ENCODE measurements around the gene PDE6B. TPM values are rescaled to one million over a fixed set of nuclear protein-coding genes. Genes with fewer than 3 reads are reported as not detected.

Gene PDE6B
- total RNA-seq, 1 experiment from 2014 or later = not detected

DNA sequence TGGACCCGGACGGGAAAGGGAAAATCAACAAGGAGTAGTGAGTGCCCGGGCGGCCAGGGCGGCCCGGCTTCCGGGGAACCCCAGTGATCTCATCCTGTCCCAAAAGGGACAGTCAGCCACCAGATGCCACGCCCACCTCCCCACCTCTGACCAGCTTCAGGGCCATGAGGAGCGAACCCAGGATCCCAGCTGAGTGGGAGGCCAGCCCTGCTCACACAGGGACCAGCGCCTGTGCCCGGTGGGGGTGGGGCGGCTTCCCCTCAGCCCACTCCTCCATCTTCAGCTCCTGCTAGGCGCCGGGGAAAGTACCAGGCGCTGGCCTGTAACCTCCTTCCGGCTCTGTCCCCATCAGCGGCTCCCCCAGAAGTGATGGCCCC is 55.2 kb downstream of the PDE6B start:
- ATAC-seq (no peak), DNase-seq (peak; percentile 8)
- Histone ChIP-seq H3K9me3 (ENCODE audit: low read length) (no peaks in the 10 kb centered on the region), H3K27me3 (ENCODE audit: low read length) (no peaks in the 10 kb centered on the region), H3K27ac (ENCODE audit: low read length) (no peak overlapping the region), H3K36me3 (ENCODE audit: low read depth, low read length) (no peaks in the 10 kb centered on the region), H3K4me3 (ENCODE audit: low read length) (peak overlapping the region; percentile 62), H3K4me2 (ENCODE audit: low read length) (peak overlapping the region; percentile 84), H3F3A (ENCODE audit: low read length, unreplicated experiment) (no peaks in the 10 kb centered on the region), H3K4me1 (ENCODE audit: insufficient read depth, low read length) (peaks cover 20% of the 10 kb centered on the region; the same call in 1 of the 2 replicates), H3K9me2 (replicated peaks; ENCODE audit: low read length) (no peaks in the 10 kb centered on the region), H2AFZ (ENCODE audit: low read length) (peak overlapping the region; percentile 66), H3K79me2 (ENCODE audit: low read length) (no peaks in the 10 kb centered on the region), H4K20me1 (ENCODE audit: low read length) (no peaks in the 10 kb centered on the region), H3K9ac (ENCODE audit: low read length) (peak overlapping the region; percentile 60)
- BruUV-seq (replicated peaks) = TSS peak; percentile 37
- TF ChIP-seq EZH2phosphoT487 (IDR thresholded peaks at IDR 0.05; ENCODE audit: borderline replicate concordance, low read length) (no peak), EZH2 (IDR thresholded peaks at IDR 0.05; ENCODE audit: low read length, unreplicated experiment) (no peak)
- TF ChIP-seq, protein P1, sequence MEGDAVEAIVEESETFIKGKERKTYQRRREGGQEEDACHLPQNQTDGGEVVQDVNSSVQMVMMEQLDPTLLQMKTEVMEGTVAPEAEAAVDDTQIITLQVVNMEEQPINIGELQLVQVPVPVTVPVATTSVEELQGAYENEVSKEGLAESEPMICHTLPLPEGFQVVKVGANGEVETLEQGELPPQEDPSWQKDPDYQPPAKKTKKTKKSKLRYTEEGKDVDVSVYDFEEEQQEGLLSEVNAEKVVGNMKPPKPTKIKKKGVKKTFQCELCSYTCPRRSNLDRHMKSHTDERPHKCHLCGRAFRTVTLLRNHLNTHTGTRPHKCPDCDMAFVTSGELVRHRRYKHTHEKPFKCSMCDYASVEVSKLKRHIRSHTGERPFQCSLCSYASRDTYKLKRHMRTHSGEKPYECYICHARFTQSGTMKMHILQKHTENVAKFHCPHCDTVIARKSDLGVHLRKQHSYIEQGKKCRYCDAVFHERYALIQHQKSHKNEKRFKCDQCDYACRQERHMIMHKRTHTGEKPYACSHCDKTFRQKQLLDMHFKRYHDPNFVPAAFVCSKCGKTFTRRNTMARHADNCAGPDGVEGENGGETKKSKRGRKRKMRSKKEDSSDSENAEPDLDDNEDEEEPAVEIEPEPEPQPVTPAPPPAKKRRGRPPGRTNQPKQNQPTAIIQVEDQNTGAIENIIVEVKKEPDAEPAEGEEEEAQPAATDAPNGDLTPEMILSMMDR (conservative IDR thresholded peaks at IDR 0.05; ENCODE audit: low read depth, low read length) = no peak
- intact Hi-C loops (cut with micrococcal nuclease) = no loop called here
- CTCF ChIA-PET = no interaction called here
- POLR2A ChIA-PET (ENCODE audit: unreplicated experiment) = no interaction called here

DNA sequence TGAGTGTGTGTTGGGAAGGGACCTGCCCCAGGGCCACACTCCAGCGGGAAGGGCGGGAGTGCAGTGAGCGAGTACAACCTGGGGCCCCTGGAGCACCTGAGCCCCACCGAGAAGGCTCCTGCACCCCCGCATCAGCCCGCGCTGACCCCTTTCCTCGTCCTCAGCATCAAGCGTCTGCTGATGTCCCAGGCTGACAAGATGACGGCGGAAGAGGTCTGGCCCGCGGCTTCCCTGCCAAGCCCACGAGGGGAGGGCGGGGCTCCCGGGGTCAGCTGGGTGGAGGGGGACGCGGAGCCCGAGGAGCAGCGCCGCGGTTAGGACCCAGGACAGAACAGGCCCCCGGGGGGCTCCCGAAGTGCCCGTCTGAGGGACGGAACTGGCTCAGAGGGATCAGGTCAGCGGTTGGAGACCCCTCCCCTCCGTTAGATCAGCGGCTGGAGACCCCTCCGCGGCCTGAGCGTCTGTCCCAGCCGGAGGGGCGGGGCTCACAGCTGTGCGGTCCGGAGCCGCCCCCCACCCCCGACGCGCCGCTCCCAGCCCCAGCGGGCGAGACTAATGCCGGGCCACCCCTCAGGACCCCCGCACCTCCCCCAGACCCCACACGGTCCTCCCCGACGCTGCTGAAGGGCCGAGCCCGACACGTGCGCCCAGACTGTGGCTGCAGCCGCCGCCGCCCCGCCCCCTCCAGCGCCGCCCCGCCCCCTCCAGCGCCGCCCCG is 55.7 kb downstream of the PDE6B start:
- Histone ChIP-seq H3K9me3 (ENCODE audit: low read length) (no peaks in the 10 kb centered on the region), H3K36me3 (ENCODE audit: low read depth, low read length) (no peaks in the 10 kb centered on the region), H3K27ac (ENCODE audit: low read length) (no peak overlapping the region), H3K4me2 (ENCODE audit: low read length) (peak overlapping the region; percentile 84), H3K27me3 (ENCODE audit: low read length) (no peaks in the 10 kb centered on the region), H3K79me2 (ENCODE audit: low read length) (no peaks in the 10 kb centered on the region), H3K9ac (ENCODE audit: low read length) (peak overlapping the region; percentile 60), H3K4me1 (ENCODE audit: insufficient read depth, low read length) (peaks cover 19% of the 10 kb centered on the region; the same call in 1 of the 2 replicates), H4K20me1 (ENCODE audit: low read length) (no peaks in the 10 kb centered on the region), H3F3A (ENCODE audit: low read length, unreplicated experiment) (no peaks in the 10 kb centered on the region), H3K9me2 (replicated peaks; ENCODE audit: low read length) (no peaks in the 10 kb centered on the region), H3K4me3 (ENCODE audit: low read length) (peak overlapping the region; percentile 62), H2AFZ (ENCODE audit: low read length) (peak overlapping the region; percentile 66)
- CTCF ChIA-PET = no interaction called here
- intact Hi-C loops (cut with micrococcal nuclease) = no loop called here
- ATAC-seq (peak; percentile 51), DNase-seq (peak; percentile 52)
- no TSS peak for BruUV-seq (replicated peaks)
- TF ChIP-seq, protein P1 (conservative IDR thresholded peaks at IDR 0.05; ENCODE audit: low read depth, low read length) = no peak
- TF ChIP-seq EZH2phosphoT487 (IDR thresholded peaks at IDR 0.05; ENCODE audit: borderline replicate concordance, low read length) = no peak
- no peak for TF ChIP-seq EZH2 (IDR thresholded peaks at IDR 0.05; ENCODE audit: low read length, unreplicated experiment)
- POLR2A ChIA-PET (ENCODE audit: unreplicated experiment) = no interaction called here

DNA sequence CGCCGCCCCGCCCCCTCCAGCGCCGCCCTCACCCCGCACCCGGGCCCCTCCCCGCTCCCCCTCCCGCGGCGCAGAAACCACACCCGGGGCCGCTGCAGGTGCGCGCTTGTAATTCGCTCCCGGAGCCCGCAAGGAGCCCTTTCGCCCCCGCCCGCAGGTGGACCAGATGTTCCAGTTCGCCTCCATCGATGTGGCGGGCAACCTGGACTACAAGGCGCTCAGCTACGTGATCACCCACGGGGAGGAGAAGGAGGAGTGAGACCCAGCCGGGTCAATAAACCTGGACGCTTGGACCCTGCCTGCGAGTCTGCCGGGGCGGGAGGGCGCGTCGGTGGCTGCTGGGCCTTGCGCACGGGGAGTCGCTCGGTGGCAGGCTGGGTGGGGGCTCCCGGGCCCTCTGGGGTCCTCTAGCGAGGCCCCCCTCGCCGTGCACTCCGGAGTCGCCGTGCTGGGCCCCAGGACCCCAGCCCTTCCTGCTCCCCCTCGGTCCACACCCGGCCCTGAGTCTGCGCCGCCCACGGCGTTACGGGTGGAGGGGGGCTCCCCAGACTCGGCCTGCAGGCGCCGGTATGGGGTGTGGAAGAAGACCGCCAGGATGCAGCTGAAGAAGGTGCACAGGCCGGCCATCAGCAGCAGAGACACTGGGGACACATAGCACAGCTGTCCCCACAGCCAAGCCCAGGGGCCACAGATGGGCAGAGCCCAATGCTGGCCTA is 56.5 kb downstream of the PDE6B start:
- ChIA-PET POLR2A (ENCODE audit: unreplicated experiment) (no interaction called here), CTCF (no interaction called here)
- H3K27ac ChIP-seq (ENCODE audit: low read length) = no peak overlapping the region
- no peaks in the 10 kb centered on the region for H3K27me3 ChIP-seq (ENCODE audit: low read length)
- DNase-seq = peak; percentile 55
- H3K4me1 ChIP-seq (ENCODE audit: insufficient read depth, low read length) = peaks cover 20% of the 10 kb centered on the region; the same call in 1 of the 2 replicates
- peak overlapping the region; percentile 60; the same call in 1 of the 2 replicates for H3K4me3 ChIP-seq (ENCODE audit: low read length)
- H3F3A ChIP-seq (ENCODE audit: low read length, unreplicated experiment) = no peaks in the 10 kb centered on the region
- no TSS peak for BruUV-seq (replicated peaks)
- H3K79me2 ChIP-seq (ENCODE audit: low read length) = no peaks in the 10 kb centered on the region
- H3K9me2 ChIP-seq (replicated peaks; ENCODE audit: low read length) = no peaks in the 10 kb centered on the region
- intact Hi-C loops (cut with micrococcal nuclease) = no loop called here
- peak; percentile 17 for ATAC-seq
- H3K9me3 ChIP-seq (ENCODE audit: low read length) = no peaks in the 10 kb centered on the region
- TF ChIP-seq EZH2phosphoT487 (IDR thresholded peaks at IDR 0.05; ENCODE audit: borderline replicate concordance, low read length) (no peak), EZH2 (IDR thresholded peaks at IDR 0.05; ENCODE audit: low read length, unreplicated experiment) (no peak)
- TF ChIP-seq, protein P1 (conservative IDR thresholded peaks at IDR 0.05; ENCODE audit: low read depth, low read length) = no peak
- peak overlapping the region; percentile 84 for H3K4me2 ChIP-seq (ENCODE audit: low read length)
- H3K9ac ChIP-seq (ENCODE audit: low read length) = no peak overlapping the region
- no peaks in the 10 kb centered on the region for H4K20me1 ChIP-seq (ENCODE audit: low read length)
- H2AFZ ChIP-seq (ENCODE audit: low read length) = no peak overlapping the region
- H3K36me3 ChIP-seq (ENCODE audit: low read depth, low read length) = no peaks in the 10 kb centered on the region

Data from PC-3 (cell line).